ENCODE results near the gene DDX17.

The DDX17 gene

GRCh38 chr22:38506118-38506962 is at the start of gene DDX17:
DDX17 (minus strand) TSS chr22:38506311.
- peak; percentile 90 to 93 for DNase-seq

- no peak for DNase-seq
Observed at GRCh38 chr22:38554281-38554680, 48.2 kb upstream of the DDX17 start.

GRCh38 chr22:38549101-38549894 is 43.2 kb upstream of the DDX17 start:
- no peak for DNase-seq

GRCh38 chr22:38540701-38541100 is 34.6 kb upstream of the DDX17 start:
- no peak for DNase-seq

- DNase-seq = no peak
Observed at GRCh38 chr22:38531251-38531938, 25.3 kb upstream of the DDX17 start.

GRCh38 chr22:38524429-38524828 is 18.3 kb upstream of the DDX17 start:
- no peak for DNase-seq

- no peak for DNase-seq
Observed at GRCh38 chr22:38523479-38523878, 17.4 kb upstream of the DDX17 start.

- DNase-seq = no peak
Observed at GRCh38 chr22:38523029-38523428, 16.9 kb upstream of the DDX17 start.

- DNase-seq = no peak
Observed at GRCh38 chr22:38519453-38520250, 13.5 kb upstream of the DDX17 start.

- DNase-seq = no peak
Observed at GRCh38 chr22:38518620-38519019, 12.5 kb upstream of the DDX17 start.

GRCh38 chr22:38513063-38513462 is 7.0 kb upstream of the DDX17 start:
- DNase-seq = peak; percentile 10 to 12

GRCh38 chr22:38510416-38510970 is 4.4 kb upstream of the DDX17 start:
- DNase-seq = no peak

- peak; percentile 46 to 48 for DNase-seq
Observed at GRCh38 chr22:38505541-38506117, 482 bp downstream of the DDX17 start.

- peak; percentile 40 to 44 for DNase-seq
Observed at GRCh38 chr22:38504731-38505540, 1.2 kb downstream of the DDX17 start.

- no peak for DNase-seq
Observed at GRCh38 chr22:38503021-38503420, 3.1 kb downstream of the DDX17 start.

- DNase-seq = no peak
Observed at GRCh38 chr22:38501797-38502672, 4.1 kb downstream of the DDX17 start.

- DNase-seq = no peak
Observed at GRCh38 chr22:38497869-38498268, 8.2 kb downstream of the DDX17 start.

- no peak for DNase-seq
Observed at GRCh38 chr22:38494939-38495338, 11.2 kb downstream of the DDX17 start.

GRCh38 chr22:38494498-38494897 is 11.6 kb downstream of the DDX17 start:
- DNase-seq = no peak

All from activated CD4-positive, alpha-beta T cell treated with anti-CD3 and anti-CD28 coated beads, Interleukin-2, amount 50 U/mL, for 4 hours (primary cell).